GM19035 (cell line): Measurements from ENCODE around the gene PPCDC.

ENCODE experiments used
- ATAC-seq: cut with Tn5 transposase; IDR thresholded peaks from one replicate; pipeline ENCODE4 v1.9.1; 2021; ENCODE audit not compliant: unreplicated experiment

The PPCDC gene

GRCh38 chr15:75008629-75009326, 14.6 kb upstream of the PPCDC start:
- peak; percentile 72 for ATAC-seq

DNA sequence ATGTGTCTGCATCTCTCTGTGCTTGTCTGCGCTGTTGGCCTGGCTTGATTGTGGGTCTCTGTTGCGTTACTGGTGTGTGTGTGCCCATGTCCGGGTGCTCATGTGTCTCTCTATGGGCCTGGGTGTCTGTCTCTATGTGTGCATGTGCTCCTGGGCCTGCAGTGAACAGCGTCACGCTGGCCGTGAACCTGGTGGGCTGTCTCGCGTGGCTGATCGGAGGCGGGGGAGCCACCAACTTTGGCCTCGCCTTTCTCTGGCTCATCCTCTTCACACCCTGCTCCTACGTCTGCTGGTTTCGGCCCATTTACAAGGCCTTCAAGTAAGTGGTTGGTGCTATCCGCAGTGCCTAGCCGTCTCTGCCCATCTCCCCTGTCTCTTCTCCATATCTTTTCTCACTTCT, 7.0 kb upstream of the PPCDC start:
- no peak for ATAC-seq

DNA sequence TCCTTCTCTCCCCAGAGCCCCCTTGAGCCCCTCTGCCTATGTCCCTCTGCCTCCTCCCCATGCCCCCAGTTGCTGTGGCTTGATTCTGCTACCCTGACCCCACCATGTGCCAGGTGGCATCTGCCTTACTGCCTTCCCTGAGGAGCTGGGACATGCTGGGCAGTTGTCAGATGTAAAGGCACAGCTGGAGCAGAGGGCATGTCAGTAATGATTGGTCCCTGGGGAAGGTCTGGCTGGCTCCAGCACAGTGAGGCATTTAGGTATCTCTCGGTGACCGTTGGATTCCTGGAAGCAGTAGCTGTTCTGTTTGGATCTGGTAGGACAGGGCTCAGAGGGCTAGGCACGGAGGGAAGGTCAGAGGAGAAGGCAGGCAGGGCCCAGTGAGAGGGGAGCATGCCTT, 3.5 kb upstream of the PPCDC start:
- no peak for ATAC-seq

GRCh38 chr15:75021341-75021740, 2.0 kb upstream of the PPCDC start:
- no peak for ATAC-seq

DNA sequence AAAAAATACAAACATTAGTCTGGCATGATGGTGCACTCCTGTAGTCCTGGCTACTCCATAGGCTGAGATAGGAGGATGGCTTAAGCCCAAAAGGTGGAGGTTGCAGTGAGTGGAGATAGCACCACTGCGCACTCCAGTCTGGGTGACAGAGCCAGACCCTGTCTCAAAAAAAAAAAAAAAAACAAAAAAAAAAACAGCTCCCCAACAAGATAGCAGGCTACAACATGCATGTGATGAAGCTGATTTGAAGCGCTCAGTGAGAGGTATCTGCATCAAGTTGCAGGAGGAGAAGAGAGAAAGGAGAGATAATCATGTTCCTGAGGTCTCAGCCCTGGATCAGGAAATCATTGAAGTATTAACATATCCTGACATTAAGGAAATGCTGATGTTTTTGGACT, 608 bp upstream of the PPCDC start:
- no peak for ATAC-seq

- no peak for ATAC-seq
Observed at GRCh38 chr15:75023872-75024636, 664 bp downstream of the PPCDC start.

- ATAC-seq, result no peak
Observed at GRCh38 chr15:75025107-75025506, 1.7 kb downstream of the PPCDC start.

- no peak for ATAC-seq
Observed at GRCh38 chr15:75025548-75026260, 2.3 kb downstream of the PPCDC start.

GRCh38 chr15:75027551-75027950, 4.2 kb downstream of the PPCDC start:
- ATAC-seq, result no peak

DNA sequence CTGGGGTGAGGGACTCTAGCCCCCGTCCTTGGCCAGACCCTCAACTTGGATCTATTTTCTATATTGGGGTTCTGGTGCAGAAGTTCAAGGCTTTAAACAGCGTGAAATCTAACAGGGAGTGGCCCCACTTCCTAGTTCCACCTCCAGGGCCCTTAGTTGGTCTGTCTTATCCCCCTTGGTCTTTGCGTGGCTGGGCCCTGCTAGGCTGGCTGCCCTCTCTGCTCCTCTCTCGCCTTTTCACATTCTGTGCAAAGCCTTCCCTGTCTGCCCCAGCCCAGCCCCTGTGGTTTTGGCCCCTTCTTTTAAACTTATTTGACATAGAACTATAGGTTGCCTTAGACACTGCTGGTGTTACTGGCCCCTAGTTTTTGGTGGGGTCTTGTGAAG, 5.6 kb downstream of the PPCDC start:
- ATAC-seq, result no peak

DNA sequence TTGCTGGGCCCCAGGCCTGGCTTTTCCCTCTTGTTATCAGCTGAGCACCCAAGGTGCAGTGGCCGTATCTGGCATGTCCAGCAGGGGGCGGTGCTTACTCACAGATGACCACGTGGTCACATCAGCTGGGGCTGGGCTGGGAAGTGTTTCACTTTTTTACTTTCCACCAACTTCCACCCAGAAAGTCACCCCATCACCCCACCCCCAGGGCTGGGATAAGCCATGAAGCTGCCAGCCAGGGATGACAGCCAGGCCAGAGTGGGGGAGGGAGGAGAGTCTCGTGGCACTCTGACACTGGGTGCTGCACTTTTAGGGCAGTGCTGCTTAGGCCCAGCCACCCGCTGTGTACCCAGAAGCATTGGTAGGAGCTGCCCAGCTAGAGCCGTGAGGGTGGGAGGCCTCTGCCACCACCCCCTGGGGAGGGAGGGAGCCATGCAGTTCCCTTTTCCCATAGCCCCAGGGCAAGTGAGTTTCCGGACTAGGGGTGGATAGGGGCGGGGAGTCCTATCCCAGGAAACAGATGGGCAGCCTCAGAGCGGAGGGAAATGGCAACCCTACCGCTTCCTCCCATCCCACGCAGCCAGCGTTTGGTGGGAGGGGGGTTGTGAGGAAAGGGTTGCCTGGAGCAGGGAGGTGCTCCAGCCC, 6.1 kb downstream of the PPCDC start:
- ATAC-seq, result no peak

DNA sequence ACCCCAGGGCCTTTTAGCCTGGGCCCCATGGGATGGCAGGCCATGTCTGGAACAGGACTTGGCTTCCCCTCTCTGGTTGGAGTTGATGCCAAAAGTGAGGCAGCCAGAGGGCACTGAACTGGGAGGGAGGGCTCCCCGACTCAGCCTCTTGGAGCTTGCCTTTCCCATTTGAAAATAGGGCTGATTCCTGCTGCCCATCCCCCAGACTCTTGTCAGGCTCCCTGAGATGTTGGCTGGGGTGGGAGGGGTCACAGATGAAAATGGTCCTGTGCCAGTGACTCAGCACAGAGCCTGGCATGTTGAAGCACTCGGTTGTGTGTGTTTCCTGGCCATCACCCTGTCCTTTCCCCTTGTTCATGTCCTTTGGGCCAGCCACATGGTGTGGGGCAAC, 6.6 kb downstream of the PPCDC start:
- ATAC-seq, result no peak

DNA sequence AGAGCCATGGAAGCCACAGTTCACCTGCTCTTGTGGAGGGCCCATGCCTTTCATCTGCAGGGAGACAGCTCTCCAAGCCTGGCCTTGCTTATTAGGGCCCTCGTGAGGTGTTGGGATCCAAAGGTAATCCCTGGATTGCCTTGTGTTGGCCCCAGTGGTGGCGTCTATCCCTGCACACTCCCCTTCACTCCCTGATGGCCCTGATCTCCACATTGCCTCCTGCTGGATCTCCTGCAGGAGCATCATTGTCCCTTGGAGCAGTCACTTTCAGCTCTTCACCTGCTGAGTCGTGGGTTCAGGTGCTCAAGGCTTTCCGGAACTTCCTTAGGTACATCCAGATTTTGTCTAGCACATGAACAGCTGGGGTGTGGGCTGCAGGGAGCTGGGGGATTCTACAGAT, 7.0 kb downstream of the PPCDC start:
- no peak for ATAC-seq

GRCh38 chr15:75031848-75032247, 8.5 kb downstream of the PPCDC start:
- no peak for ATAC-seq

GRCh38 chr15:75032395-75032794, 9.0 kb downstream of the PPCDC start:
- ATAC-seq, result no peak

GRCh38 chr15:75033809-75034208, 10.4 kb downstream of the PPCDC start:
- ATAC-seq, result no peak

- ATAC-seq, result no peak
Observed at GRCh38 chr15:75034615-75035014, 11.2 kb downstream of the PPCDC start.

DNA sequence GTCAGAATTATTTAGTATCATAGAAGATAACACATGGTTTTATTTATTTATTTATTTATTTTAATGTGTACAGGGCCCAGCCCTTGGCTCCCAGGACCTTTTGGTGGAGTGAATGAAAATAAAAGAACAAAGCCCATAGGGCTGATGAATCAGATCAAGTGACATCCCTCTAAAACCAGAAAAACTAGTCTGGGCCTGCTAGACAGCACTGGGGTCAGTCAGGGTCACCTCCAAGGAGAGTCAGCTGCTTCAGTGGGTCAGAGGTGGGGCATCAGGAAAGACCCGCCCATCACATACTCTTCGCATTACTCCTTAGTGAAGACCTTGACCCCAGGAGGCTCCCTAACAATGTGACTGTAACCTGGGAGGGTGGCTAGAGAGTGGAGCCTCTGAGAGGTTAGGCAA, 12.8 kb downstream of the PPCDC start:
- ATAC-seq, result no peak

DNA sequence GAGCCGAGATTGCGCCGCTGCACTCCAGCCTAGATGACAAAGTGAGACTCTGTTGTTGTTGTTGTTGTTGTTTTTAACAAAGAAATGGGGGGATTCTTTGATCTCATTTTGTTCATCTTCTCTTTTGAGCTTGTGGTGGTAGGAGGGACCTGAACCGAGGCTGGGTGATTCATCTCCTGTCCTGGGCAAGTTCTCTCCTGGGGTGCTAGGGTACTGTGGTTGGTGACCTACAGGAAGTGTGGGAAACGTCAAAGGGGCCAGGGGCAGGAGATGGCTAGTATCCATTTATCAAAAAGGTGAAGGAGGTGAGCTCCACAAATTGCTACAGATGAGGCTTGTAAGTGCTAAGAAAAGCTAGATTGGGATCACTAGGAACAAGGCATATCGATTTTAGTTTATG, 14.3 kb downstream of the PPCDC start:
- no peak for ATAC-seq

- no peak for ATAC-seq
Observed at GRCh38 chr15:75038231-75038630, 14.8 kb downstream of the PPCDC start.

GRCh38 chr15:75042730-75043508, 19.5 kb downstream of the PPCDC start:
- ATAC-seq, result peak; percentile 69
